ENCODE results near the gene RNF126.
"Not testable (repeated sequence)": the region's sequence is repeated elsewhere in the genome, so short reads cannot be mapped to it uniquely, and the experiment has no call there.

Gene RNF126

GRCh38 chr19:624433-625109 lies 38.4 kb downstream of the RNF126 start:
- no peak for TF ChIP-seq CTCF (IDR thresholded peaks at IDR 0.05; ENCODE audit: low read depth, low read length)
- H3K4me3 ChIP-seq (ENCODE audit: low read depth, low read length) = no peak overlapping the region

GRCh38 chr19:623974-624373 lies 39.0 kb downstream of the RNF126 start:
- no peak overlapping the region for H3K4me3 ChIP-seq (ENCODE audit: low read depth, low read length)
- TF ChIP-seq CTCF (IDR thresholded peaks at IDR 0.05; ENCODE audit: low read depth, low read length) = no peak

GRCh38 chr19:623175-623916 lies 39.7 kb downstream of the RNF126 start:
- no peak overlapping the region for H3K4me3 ChIP-seq (ENCODE audit: low read depth, low read length)
- no peak for TF ChIP-seq CTCF (IDR thresholded peaks at IDR 0.05; ENCODE audit: low read depth, low read length)

GRCh38 chr19:622666-623065 lies 40.3 kb downstream of the RNF126 start:
- no peak for TF ChIP-seq CTCF (IDR thresholded peaks at IDR 0.05; ENCODE audit: low read depth, low read length)
- H3K4me3 ChIP-seq (ENCODE audit: low read depth, low read length) = no peak overlapping the region

- TF ChIP-seq CTCF (IDR thresholded peaks at IDR 0.05; ENCODE audit: low read depth, low read length) = no peak
- no peak overlapping the region for H3K4me3 ChIP-seq (ENCODE audit: low read depth, low read length)
Measured at GRCh38 chr19:621819-622218, 41.2 kb downstream of the RNF126 start.

GRCh38 chr19:621191-621590 lies 41.8 kb downstream of the RNF126 start:
- not testable (repeated sequence) for H3K4me3 ChIP-seq (ENCODE audit: low read depth, low read length)

GRCh38 chr19:620166-620862 lies 42.7 kb downstream of the RNF126 start:
- no peak overlapping the region for H3K4me3 ChIP-seq (ENCODE audit: low read depth, low read length)
- TF ChIP-seq CTCF (IDR thresholded peaks at IDR 0.05; ENCODE audit: low read depth, low read length) = no peak

All from WI38 (cell line).